Erythroblast (primary cell): Measurements from ENCODE around the gene SMG9.

Source experiments
- GATA1 ChIP-seq: IDR thresholded peaks from 2 replicates; pipeline ENCODE4 v1.6.1; 2011; ENCODE audit warnings: low read depth, mild to moderate bottlenecking, control low read depth, low read length, moderate library complexity
- POLR2A ChIP-seq: IDR thresholded peaks from 2 replicates; pipeline ENCODE4 v1.6.1; 2011; ENCODE audit warnings: mild to moderate bottlenecking, low read length

GRCh38 chr19:43777163-43777695 lies 22.5 kb upstream of the SMG9 start:
- no peak for TF ChIP-seq POLR2A
- TF ChIP-seq GATA1, result no peak
